ENCODE results near the gene STAT4.
A peak's percentile ranks its signal among the peaks of the same experiment; 100 is the strongest.
"Not testable (repeated sequence)": the region's sequence is repeated elsewhere in the genome, so short reads cannot be mapped to it uniquely, and the experiment has no call there.

The STAT4 gene

DNA sequence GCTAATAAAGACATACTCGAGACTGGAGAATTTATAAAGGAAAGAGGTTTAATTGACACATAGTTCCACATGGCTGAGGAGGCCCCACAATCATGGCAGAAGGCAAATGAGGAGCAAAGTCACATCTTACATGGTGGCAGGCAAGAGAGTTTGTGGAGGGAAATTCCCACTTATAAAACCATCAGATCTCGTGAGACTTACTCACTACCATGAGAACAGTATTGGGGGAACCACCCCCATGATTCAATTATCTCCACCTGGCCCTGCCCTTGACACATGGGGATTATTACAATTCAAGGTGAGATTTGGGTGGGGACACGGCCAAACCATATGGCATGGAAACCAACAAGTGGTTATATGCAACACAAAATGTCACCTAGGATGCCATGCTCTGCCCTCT, 155.5 kb downstream of the STAT4 start:
- DNase-seq (ENCODE audit: low spot score): not testable (repeated sequence)

DNA sequence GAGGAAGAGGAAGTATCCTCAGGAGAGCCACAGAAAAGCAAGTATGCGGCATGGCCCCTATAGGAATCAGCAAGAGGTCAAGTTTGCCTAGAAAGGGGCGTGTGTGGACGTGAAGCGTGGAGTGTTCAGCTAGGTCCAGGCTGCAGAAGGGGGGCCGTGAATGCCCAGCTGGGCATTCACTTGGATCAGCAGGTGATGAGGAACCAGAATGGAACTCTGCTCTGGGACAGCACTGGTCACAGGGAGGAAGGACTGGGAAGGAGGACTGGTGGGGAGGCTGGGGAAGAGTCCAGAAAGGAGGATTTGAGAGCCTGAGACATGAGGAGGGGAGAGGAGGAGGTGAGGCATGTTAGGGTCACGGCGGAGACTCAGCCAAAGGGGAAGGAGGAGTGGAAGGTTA, 156.6 kb downstream of the STAT4 start:
- no peak for DNase-seq (ENCODE audit: low spot score)

- no peak for DNase-seq (ENCODE audit: low spot score)
These were observed 157.5 kb downstream of the STAT4 start for GRCh38 chr2:190993292-190993643.

DNA sequence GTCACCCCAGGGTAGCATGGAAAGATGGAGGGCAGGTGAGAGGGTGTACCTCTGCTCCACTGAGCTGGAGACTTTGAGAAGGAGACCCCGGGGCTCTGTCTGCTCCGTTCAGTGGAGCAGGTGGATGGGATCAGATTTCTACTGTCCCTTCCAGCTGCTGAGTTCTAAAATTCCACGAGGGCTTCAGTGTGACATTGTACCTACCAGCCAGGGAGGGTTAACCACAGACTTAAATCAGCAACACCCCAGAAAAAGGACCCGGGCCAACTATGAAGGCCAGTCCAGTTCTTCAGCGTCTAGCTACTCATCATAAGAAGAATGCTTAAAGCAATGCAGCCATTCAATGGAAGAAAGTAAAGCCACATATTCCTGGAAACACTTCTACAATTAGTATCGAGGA, 160.7 kb downstream of the STAT4 start:
- no peak for DNase-seq (ENCODE audit: low spot score)

- no peak for DNase-seq (ENCODE audit: low spot score)
These were observed 161.9 kb downstream of the STAT4 start for GRCh38 chr2:190988910-190989309.

DNA sequence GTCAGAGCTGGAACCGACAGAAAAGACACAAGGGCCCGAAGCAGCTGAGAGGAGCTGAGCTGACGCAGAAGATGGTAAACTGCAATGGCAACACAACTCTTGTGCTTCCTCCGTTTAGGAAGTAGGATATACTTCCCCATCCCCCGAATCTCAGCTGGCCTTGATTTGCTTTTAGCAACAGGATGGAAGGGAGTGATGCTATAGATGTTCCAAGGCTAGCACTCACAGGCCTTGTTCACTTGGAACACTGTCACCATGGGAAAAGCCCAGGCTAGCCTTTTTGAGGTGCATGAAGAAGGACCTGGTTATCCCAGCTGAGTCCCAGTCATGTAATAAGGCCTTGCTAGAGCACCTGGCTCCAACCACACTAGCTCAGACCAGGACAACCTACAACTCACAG, 162.9 kb downstream of the STAT4 start:
- DNase-seq (ENCODE audit: low spot score): no peak

DNA sequence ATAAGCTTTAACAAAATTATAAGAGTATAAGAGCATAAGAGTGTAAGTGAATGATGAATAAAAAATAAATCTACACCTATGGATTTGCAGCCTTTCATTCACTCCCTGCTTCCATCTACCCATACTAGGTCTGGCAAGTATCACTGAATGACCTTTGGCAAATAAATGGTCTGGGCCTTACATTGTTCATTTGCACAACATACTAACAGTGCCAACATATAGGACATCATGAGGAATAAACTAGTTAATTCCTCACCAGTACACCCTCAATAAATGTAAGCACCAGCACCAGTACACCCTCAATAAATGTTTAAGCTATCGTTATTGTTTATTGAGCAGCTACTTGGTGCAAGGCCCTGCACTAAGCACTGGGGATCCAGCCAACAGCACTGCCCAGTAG, 163.7 kb downstream of the STAT4 start:
- no peak for DNase-seq (ENCODE audit: low spot score)

DNA sequence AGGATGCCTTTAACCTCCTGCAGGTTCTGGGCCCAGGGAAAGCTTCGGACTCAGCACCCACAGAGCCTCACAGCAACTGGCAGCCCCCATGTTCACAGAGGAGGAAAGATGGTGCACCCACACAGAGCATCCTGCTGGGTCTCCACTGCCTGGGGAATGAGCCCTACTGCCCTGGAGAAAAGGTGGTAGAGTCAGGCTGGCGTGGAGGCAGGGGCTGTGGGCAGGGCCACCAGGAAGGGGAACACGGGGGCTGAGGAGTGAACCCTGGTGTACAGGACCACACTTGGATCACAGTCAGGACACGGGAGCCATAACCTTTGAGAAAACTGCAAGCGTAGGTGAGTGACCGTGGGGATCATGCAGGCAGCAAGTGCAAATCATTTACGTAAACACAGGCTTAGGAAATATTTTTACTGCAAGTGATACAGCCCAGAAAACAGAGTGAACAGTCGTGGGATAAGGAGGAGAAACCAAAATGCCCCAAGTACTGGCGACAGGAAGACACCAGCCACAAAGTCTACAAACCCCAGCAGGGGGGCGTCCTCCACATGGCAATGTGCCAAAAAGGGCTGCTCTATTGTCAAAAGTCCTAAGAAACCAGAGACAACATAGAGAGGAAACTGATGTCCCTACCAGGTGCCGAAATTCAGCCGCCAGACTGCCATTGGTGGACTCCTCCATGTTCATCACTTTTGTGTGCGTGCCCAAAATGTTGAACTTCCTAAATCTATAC, 164.4 kb downstream of the STAT4 start:
- peak; percentile 27 for DNase-seq (ENCODE audit: low spot score)

DNA sequence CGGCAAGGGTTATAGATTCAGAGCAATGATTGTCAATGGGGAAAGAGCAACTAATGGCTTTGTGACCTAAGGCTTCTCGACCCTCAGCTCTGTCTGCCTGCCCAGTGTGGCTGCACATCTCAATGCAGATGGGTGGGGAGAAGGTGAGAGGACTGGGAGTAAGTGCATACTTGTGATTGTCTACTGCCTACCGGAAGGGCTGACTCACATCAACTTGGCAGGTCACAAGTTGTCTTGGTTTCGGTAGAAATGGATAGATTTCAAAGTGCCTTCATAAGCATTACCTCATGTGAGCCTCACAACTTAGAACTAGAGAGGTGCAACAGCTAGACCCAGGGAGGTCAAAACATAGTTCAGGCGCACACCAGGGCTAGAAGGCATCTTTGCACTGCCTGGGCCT, 166.2 kb downstream of the STAT4 start:
- no peak for DNase-seq (ENCODE audit: low spot score)

GRCh38 chr2:190982262-190983034, 168.3 kb downstream of the STAT4 start:
- DNase-seq (ENCODE audit: low spot score): no peak

GRCh38 chr2:190981733-190982132, 169.1 kb downstream of the STAT4 start:
- no peak for DNase-seq (ENCODE audit: low spot score)

GRCh38 chr2:190981333-190981732, 169.5 kb downstream of the STAT4 start:
- DNase-seq (ENCODE audit: low spot score): no peak

GRCh38 chr2:190980630-190981209, 170.1 kb downstream of the STAT4 start:
- no peak for DNase-seq (ENCODE audit: low spot score)

DNA sequence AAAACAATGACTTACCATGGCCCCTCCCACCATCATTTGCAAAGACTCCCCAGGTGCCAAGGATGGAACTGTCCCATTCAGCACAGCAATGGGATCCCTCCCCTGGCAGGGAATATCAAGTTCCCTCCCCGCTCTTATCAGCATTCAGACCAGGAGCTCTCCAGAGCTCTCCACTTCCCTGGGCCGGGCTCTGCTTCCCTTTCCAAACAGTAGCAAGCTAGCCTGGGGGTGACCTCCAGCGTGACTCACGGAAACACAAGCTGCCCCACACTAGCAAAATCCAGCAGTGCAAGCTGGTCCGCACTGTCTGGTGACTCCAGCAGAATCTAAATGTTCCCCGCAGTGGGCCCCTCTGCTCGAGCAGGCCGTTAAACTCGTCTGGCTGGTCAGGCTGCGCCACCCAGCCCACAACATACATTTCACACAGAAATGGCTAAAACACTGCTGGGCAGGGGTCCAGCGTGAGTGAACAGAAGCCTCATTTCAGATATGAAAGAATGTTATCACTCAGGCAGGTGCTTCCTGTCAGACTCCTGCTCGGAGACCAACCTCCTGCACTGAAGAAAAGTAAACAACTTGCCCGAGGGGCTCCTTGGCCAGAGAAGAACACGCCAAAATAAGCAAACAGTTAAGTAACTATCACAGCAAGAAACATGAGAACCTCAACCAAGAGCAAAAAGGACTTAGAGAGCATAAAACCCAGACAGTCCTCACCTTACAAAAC, 170.7 kb downstream of the STAT4 start:
- peak; percentile 11 for DNase-seq (ENCODE audit: low spot score)
